HL-60 (cell line): ENCODE results near the gene ABI3BP.

Experiments
- DNase-seq, 2 experiments: peaks; one replicate each; pipeline ENCODE4 v3.0.0-alpha.2; 2010 to 2020; ENCODE audit warnings: low read depth in 1 of 2, low spot score in 1 of 2
- H3K27ac ChIP-seq: fragments of 250-450 bp; sonication (Bioruptor Pico); replicated peaks from 2 replicates; pipeline ENCODE4 v1.5.1; 2020; ENCODE audit warnings: mild to moderate bottlenecking, moderate library complexity
- H3K27me3 ChIP-seq: fragments of 250-450 bp; sonication (Bioruptor Pico); 2 replicates; pipeline ENCODE4 v1.5.1; 2021; ENCODE audit warnings: mild to moderate bottlenecking, moderate library complexity; ENCODE audit not compliant: insufficient read depth, poor library complexity, severe bottlenecking
- H3K4me3 ChIP-seq: replicated peaks from 2 replicates; pipeline ENCODE4 v1.5.1; 2011; ENCODE audit warnings: mild to moderate bottlenecking, control low read depth, low read length; ENCODE audit not compliant: insufficient read depth
- GABPA ChIP-seq: IDR thresholded peaks from 2 replicates; pipeline ENCODE4 v1.6.1; 2012; ENCODE audit warnings: low read depth
- POLR2AphosphoS5 ChIP-seq: IDR thresholded peaks from 2 replicates; pipeline ENCODE4 v1.6.1; 2012; ENCODE audit warnings: low read depth
- SPI1 ChIP-seq: IDR thresholded peaks from 2 replicates; pipeline ENCODE4 v1.6.1; 2012; ENCODE audit warnings: low read depth, mild to moderate bottlenecking, borderline replicate concordance
- TF ChIP-seq, protein P1 (sequence below): IDR thresholded peaks from one replicate; pipeline ENCODE4 v1.5.1; 2011; ENCODE audit warnings: low read length, control low read depth, inconsistent platforms; ENCODE audit not compliant: insufficient read depth
- TF ChIP-seq, protein P2 (sequence below): IDR thresholded peaks from 2 replicates; pipeline ENCODE4 v1.6.1; 2012; ENCODE audit warnings: low read depth; ENCODE audit not compliant: insufficient replicate concordance

ABI3BP gene

DNA sequence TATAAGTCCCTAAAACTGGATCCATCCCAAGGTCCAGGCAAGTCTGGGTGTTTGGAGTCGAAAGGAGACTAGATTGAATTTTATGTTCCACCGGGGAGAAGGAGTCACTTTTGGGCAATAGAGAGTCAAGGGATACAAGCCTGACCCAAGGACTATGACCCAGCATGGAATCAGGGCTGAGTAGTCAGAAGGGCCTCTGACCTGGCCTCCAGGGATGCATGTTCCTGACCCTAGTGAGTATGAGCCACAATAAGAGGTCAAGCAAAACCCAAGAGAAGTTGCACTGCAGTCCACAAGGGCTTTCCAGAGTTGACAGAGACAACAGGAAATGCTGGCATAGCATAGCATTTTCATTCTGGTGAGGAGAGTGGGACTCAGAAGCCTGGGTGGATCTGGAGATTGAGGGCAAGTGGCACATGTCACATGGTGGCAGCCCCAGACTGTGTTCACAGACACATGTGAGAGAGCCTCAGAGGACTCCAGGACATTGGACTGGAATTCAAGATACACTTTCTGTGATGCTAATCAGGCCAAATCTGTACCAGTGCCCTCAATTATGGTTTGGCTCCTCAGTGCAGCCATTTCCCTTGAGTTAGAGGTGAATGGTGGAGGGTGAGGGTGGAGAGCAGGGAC lies 217.0 kb downstream of the ABI3BP start:
- no peak overlapping the region for H3K4me3 ChIP-seq
- TF ChIP-seq GABPA: no peak
- TF ChIP-seq POLR2AphosphoS5: no peak
- TF ChIP-seq, protein P1, sequence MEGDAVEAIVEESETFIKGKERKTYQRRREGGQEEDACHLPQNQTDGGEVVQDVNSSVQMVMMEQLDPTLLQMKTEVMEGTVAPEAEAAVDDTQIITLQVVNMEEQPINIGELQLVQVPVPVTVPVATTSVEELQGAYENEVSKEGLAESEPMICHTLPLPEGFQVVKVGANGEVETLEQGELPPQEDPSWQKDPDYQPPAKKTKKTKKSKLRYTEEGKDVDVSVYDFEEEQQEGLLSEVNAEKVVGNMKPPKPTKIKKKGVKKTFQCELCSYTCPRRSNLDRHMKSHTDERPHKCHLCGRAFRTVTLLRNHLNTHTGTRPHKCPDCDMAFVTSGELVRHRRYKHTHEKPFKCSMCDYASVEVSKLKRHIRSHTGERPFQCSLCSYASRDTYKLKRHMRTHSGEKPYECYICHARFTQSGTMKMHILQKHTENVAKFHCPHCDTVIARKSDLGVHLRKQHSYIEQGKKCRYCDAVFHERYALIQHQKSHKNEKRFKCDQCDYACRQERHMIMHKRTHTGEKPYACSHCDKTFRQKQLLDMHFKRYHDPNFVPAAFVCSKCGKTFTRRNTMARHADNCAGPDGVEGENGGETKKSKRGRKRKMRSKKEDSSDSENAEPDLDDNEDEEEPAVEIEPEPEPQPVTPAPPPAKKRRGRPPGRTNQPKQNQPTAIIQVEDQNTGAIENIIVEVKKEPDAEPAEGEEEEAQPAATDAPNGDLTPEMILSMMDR: no peak
- TF ChIP-seq SPI1: no peak
- TF ChIP-seq, protein P2, sequence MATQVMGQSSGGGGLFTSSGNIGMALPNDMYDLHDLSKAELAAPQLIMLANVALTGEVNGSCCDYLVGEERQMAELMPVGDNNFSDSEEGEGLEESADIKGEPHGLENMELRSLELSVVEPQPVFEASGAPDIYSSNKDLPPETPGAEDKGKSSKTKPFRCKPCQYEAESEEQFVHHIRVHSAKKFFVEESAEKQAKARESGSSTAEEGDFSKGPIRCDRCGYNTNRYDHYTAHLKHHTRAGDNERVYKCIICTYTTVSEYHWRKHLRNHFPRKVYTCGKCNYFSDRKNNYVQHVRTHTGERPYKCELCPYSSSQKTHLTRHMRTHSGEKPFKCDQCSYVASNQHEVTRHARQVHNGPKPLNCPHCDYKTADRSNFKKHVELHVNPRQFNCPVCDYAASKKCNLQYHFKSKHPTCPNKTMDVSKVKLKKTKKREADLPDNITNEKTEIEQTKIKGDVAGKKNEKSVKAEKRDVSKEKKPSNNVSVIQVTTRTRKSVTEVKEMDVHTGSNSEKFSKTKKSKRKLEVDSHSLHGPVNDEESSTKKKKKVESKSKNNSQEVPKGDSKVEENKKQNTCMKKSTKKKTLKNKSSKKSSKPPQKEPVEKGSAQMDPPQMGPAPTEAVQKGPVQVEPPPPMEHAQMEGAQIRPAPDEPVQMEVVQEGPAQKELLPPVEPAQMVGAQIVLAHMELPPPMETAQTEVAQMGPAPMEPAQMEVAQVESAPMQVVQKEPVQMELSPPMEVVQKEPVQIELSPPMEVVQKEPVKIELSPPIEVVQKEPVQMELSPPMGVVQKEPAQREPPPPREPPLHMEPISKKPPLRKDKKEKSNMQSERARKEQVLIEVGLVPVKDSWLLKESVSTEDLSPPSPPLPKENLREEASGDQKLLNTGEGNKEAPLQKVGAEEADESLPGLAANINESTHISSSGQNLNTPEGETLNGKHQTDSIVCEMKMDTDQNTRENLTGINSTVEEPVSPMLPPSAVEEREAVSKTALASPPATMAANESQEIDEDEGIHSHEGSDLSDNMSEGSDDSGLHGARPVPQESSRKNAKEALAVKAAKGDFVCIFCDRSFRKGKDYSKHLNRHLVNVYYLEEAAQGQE: no peak
- no peaks in the 10 kb centered on the region for H3K27me3 ChIP-seq
- DNase-seq: no peak
- no peak overlapping the region for H3K27ac ChIP-seq

DNA sequence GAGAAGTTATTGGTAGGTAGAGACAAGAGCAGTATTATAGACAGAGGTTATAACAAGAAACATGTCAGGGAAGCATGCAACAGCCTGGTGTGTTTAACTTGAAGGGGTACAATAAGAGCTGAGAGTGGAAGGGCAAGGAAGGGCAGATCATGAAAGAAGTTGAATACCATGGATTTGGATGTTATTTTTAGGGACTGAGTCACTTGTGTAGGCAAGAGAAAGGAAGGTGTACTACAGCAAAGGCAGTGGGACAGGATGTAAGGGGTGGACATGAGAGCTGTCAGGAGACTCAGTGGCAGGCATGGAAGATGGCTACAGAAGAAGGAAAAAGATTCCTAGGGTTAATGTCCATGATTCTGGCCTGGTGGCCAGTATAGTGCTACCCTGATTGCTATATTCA lies 217.6 kb downstream of the ABI3BP start:
- no peak overlapping the region for H3K4me3 ChIP-seq
- TF ChIP-seq, protein P2: no peak
- H3K27ac ChIP-seq: no peak overlapping the region
- H3K27me3 ChIP-seq: no peaks in the 10 kb centered on the region
- DNase-seq: no peak

DNA sequence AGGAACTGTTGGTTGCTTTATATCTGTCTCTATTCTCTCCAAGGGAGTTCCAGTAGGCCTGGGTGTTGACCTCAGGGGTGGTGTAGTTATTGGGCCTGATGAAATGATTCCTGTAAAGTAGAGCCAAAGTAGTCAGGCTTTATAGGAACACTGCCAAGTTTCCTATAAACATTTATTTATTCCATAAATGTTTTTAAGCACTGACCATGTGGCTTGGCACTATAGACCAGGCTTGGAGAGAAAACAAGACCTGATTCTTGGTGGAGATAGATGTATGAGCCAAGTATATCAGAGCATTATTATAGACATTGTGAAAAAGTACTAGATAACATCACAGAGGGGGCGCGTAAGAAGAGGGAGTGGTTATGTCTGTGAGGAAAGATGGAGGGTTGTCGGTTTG lies 218.0 kb downstream of the ABI3BP start:
- H3K27me3 ChIP-seq: no peaks in the 10 kb centered on the region
- no peak overlapping the region for H3K27ac ChIP-seq
- TF ChIP-seq, protein P2: no peak
- TF ChIP-seq POLR2AphosphoS5 (no peak), SPI1 (no peak), GABPA (no peak)
- TF ChIP-seq, protein P1: no peak
- no peak for DNase-seq
- H3K4me3 ChIP-seq: no peak overlapping the region
